K562 (cell line): Measurements from ENCODE around the gene IGFALS. TPM values are rescaled to one million over a fixed set of nuclear protein-coding genes. Genes with fewer than 3 reads are reported as not detected.

ENCODE experiments used
- ATF7 ChIP-seq: fragments of 450-650 bp; IDR thresholded peaks from 2 replicates; pipeline ENCODE4 v1.7.1; 2014; ENCODE audit warnings: mild to moderate bottlenecking, moderate library complexity
- CEBPG ChIP-seq, 3 experiments: fragments of 200-800 bp in 1 of 3; sonication (Bioruptor generic) in 1 of 3; sonication (generic) in 1 of 3; formaldehyde crosslinking in 1 of 3; IDR thresholded peaks in 2 of 3; conservative IDR thresholded peaks in 1 of 3; 2 replicates each; pipeline versions ENCODE4 v1.6.1 to v1.8.0; 2016 to 2022; ENCODE audit warnings: missing compliant biosample characterization in 2 of 3, missing genetic modification characterization in 2 of 3, mild to moderate bottlenecking in 1 of 3, missing genetic modification reagents in 1 of 3
- CTCFL ChIP-seq: IDR thresholded peaks from 2 replicates; pipeline ENCODE4 v1.6.1; 2011; ENCODE audit warnings: borderline replicate concordance, low read depth, mild to moderate bottlenecking, moderate library complexity, low read length; ENCODE audit not compliant: insufficient read depth, poor library complexity, severe bottlenecking
- RBM14 ChIP-seq: fragments of 200-400 bp; formaldehyde crosslinking; IDR thresholded peaks from 2 replicates; pipeline ENCODE4 v1.6.1; 2018; ENCODE audit warnings: low read depth, mild to moderate bottlenecking, low read length, moderate library complexity, borderline replicate concordance; ENCODE audit not compliant: insufficient read depth
- ZNF318 ChIP-seq, 2 experiments: fragments of 450-650 bp; IDR thresholded peaks; 2 replicates each; pipeline ENCODE4 v1.6.1; 2016; ENCODE audit warnings: mild to moderate bottlenecking in 2 of 2, borderline replicate concordance in 1 of 2, low read depth in 1 of 2, moderate library complexity in 1 of 2
- ZNF561 ChIP-seq: fragments of 450-650 bp; formaldehyde crosslinking; conservative IDR thresholded peaks from 2 replicates; pipeline ENCODE4 v1.4.0; 2020; ENCODE audit warnings: mild to moderate bottlenecking, moderate library complexity
- ZNF609 ChIP-seq: sonication (generic); formaldehyde crosslinking; IDR thresholded peaks from 2 replicates; pipeline ENCODE4 v1.8.1; 2023; ENCODE audit warnings: missing genetic modification reagents, mild to moderate bottlenecking, borderline replicate concordance
- polyA plus RNA-seq, 8 experiments: library from polyadenylated mRNA; depleted of rRNA in 4 of 8; stranded (reverse) in 5 of 8; unstranded in 3 of 8; fragments of >200 nt; fragmentation: Nextera tagmentation in 2 of 8; fragmentation: Illumina TruSeq in 1 of 8; extraction: Ambion mirVana in 2 of 8; extraction: Trizol in 1 of 8; gene quantifications; 2 replicates each; pipeline versions ENCODE4 v1.2.1 to v1.2.3, GENCODE V29; 2011 to 2014; ENCODE audit warnings: inconsistent platforms in 1 of 8, missing spikeins in 1 of 8
- total RNA-seq, 7 experiments: library from RNA; depleted of rRNA in 6 of 7; stranded (reverse); fragments of >200 nt in 6 of 7; fragmentation: Illumina TruSeq in 2 of 7; extraction: Trizol in 2 of 7; gene quantifications; 2 replicates each; pipeline versions ENCODE4 v1.2.1 to v1.2.3, GENCODE V29; 2011 to 2021; ENCODE audit warnings: low replicate concordance in 1 of 7

The IGFALS gene
- total and polyA plus RNA-seq, 9 of the 15 experiments (the other 6 are each of a cell fraction or from before 2014, with no cell fraction given) = not detected

GRCh38 chr16:1782408-1783264 lies 10.9 kb downstream of the IGFALS start, which contains the start of the genes NUBP2 and SPSB3 (continued):
- TF ChIP-seq CTCFL (no peak), ATF7 (peak; percentile 94), CEBPG (CRISPR knock-in tag; IDR thresholded peaks at IDR 0.05) (0 out of 2 replicates have a peak, but pooled peaks have one; percentile 9), CEBPG (tag; conservative IDR thresholded peaks at IDR 0.05 in 1 of 2, IDR thresholded peaks at IDR 0.05 in 1 of 2) (no peak), ZNF609 (no peak), RBM14 (no peak), ZNF318 (IDR thresholded peaks at IDR 0.05; ENCODE audit: borderline replicate concordance in 1 of 2, low read depth in 1 of 2) (no peak), ZNF561 (CRISPR knock-in tag) (no peak)
